PFSK-1 (cell line): ENCODE data around the gene ASIC4.

Source experiments
- FOXP2 ChIP-seq: optimal IDR thresholded peaks from 2 replicates; pipeline ENCODE3; 2011; ENCODE audit warnings: borderline replicate concordance, control low read depth, inconsistent platforms; ENCODE audit not compliant: insufficient read depth; ENCODE audit errors: extremely low read length, extremely low read depth
- POLR2AphosphoS5 ChIP-seq: IDR thresholded peaks from 2 replicates; pipeline ENCODE4 v1.6.1; 2012; ENCODE audit warnings: low read depth, mild to moderate bottlenecking, control low read depth, low read length, moderate library complexity
- SIN3A ChIP-seq: IDR thresholded peaks from 2 replicates; pipeline ENCODE4 v1.6.1; 2012; ENCODE audit warnings: mild to moderate bottlenecking, low read length, moderate library complexity, borderline replicate concordance; ENCODE audit not compliant: insufficient read depth
- TF ChIP-seq, protein P1 (sequence below), 2 experiments: IDR thresholded peaks; 2 replicates each; pipeline versions ENCODE4 v1.6.1 to v1.8.0; 2011 to 2012; ENCODE audit warnings: low read depth in 2 of 2, low read length in 2 of 2, control low read depth in 1 of 2, inconsistent platforms in 1 of 2, mild to moderate bottlenecking in 1 of 2, moderate library complexity in 1 of 2; ENCODE audit not compliant: insufficient read depth in 1 of 2

DNA sequence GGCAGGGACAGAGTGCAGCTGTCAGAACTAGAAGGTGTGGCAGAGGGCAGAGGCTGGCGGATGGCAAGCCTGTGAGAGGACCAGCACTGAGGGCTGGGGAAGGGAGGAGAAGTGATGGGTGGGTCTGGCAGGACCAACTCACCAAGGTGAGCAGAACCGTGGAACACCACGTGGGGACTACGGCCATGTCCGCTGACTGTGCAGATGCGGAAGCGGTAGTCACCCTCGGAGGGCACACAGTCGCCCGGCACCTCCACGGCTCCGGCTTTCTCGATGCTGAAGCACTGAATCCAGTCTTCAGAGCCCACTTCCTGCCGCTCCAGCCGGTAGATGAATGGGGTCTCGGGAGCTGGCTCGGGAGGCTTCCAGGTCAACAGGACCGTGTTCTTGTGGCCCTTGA is 52.8 kb downstream of the ASIC4 start:
- TF ChIP-seq POLR2AphosphoS5 (no peak), SIN3A (no peak), FOXP2 (no peak)
- TF ChIP-seq, protein P1, sequence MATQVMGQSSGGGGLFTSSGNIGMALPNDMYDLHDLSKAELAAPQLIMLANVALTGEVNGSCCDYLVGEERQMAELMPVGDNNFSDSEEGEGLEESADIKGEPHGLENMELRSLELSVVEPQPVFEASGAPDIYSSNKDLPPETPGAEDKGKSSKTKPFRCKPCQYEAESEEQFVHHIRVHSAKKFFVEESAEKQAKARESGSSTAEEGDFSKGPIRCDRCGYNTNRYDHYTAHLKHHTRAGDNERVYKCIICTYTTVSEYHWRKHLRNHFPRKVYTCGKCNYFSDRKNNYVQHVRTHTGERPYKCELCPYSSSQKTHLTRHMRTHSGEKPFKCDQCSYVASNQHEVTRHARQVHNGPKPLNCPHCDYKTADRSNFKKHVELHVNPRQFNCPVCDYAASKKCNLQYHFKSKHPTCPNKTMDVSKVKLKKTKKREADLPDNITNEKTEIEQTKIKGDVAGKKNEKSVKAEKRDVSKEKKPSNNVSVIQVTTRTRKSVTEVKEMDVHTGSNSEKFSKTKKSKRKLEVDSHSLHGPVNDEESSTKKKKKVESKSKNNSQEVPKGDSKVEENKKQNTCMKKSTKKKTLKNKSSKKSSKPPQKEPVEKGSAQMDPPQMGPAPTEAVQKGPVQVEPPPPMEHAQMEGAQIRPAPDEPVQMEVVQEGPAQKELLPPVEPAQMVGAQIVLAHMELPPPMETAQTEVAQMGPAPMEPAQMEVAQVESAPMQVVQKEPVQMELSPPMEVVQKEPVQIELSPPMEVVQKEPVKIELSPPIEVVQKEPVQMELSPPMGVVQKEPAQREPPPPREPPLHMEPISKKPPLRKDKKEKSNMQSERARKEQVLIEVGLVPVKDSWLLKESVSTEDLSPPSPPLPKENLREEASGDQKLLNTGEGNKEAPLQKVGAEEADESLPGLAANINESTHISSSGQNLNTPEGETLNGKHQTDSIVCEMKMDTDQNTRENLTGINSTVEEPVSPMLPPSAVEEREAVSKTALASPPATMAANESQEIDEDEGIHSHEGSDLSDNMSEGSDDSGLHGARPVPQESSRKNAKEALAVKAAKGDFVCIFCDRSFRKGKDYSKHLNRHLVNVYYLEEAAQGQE (IDR thresholded peaks at IDR 0.05; ENCODE audit: insufficient read depth in 1 of 2, low read depth in 2 of 2, low read length in 2 of 2), result no peak
